NCI-H146 treated with DMSO at 0.1 percent for 48 hours (cell line): ENCODE results near the gene SCRT2.
"Not testable (repeated sequence)": the region's sequence is repeated elsewhere in the genome, so short reads cannot be mapped to it uniquely, and the experiment has no call there.

ENCODE experiments used
- DNase-seq: peaks from one replicate; lab custom pipeline; 2025; ENCODE audit not compliant: unreplicated experiment; lab: John Stamatoyannopoulos, UW

Gene SCRT2

DNA sequence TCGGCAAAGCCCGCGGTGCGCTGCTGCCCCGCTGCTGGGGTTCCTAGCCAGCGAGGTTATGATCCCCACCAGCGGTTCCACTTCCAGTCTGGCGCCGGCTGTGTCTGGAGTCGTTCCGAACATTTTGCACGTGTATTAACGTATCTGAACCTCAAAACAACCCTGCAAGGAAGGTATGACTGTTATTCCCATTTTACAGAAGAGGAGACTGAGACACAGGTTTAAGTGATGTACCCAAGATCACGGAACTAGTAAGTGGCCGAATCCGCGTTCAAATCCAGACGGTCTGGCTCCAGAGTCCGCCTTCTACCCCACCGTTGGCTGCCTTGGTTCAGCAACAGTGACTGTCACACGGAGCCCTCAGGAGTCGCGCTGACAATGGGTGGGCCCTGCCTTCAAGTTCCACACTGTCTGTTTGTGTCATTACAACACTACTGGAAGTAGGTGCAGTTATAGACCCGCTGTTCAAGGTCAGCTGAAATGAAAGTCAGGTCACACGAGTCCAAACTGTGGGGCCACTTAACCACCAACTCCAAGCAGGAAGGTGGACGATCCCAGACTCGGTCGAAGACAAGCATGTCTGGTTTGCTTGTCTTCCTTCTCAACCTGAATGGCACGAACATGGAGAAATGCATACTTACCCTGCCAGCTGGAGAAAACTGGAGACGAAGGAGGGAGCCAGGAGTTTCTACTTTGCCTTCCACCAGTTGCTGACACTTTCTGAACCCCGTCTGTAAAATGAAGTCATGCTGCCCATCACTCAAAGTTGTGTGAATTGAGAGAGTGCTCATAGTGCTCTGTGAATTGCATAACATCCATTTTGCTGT is 21.8 kb downstream of the SCRT2 start:
- no peak for DNase-seq

- DNase-seq: peak; percentile 56
Observed at GRCh38 chr20:653110-653589, 22.5 kb downstream of the SCRT2 start, which contains the start of gene SRXN1. SRXN1 (minus strand) TSS chr20:653200; CDS start chr20:653185, 15 bp downstream.

GRCh38 chr20:652615-653109 is 22.9 kb downstream of the SCRT2 start:
- no peak for DNase-seq

DNA sequence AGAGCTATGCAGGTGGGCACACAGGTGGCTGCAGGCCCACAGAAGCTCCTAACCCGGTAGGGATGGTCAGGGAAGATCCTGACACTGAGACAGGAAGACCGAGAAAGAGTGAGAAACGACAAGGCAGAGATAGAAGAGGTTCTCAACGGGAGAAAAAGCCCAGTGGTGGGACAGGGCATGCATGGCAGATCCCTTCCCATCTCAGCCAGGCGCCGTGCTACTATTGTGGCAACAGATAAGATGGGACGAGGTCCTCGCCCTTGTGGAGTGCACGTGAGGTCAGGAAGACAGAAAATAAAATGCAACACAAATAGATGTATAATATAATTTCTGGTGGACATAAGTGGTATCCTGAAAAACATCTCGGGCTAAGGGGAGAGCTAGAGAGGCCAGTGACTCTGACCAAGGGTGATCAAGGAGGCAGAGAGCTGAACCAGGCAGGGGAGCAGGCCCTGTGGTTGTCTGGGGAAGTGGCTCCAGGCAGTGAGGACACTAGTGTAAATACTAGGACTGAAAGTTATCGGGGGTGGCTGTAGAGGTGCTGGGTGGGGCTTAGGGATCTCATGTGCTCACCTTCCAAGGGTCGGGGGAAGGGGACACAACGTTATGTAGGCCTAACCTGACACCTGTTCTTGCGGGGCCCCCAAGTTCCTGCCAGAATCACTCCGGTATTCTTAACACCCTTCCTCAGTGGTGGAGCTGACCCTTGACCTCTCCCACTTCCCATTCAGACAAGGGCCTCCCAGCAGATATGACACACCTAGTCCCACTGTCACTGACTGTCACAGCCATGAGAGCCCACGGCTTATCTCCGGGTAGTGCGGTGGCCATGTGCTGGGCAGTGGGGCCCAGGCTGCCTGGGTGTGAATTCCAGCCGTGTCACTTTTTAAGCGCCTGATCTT is 23.6 kb downstream of the SCRT2 start:
- DNase-seq: no peak

- no peak for DNase-seq
Observed at GRCh38 chr20:650954-651353, 24.6 kb downstream of the SCRT2 start.

GRCh38 chr20:650281-650680 is 25.3 kb downstream of the SCRT2 start:
- no peak for DNase-seq

DNA sequence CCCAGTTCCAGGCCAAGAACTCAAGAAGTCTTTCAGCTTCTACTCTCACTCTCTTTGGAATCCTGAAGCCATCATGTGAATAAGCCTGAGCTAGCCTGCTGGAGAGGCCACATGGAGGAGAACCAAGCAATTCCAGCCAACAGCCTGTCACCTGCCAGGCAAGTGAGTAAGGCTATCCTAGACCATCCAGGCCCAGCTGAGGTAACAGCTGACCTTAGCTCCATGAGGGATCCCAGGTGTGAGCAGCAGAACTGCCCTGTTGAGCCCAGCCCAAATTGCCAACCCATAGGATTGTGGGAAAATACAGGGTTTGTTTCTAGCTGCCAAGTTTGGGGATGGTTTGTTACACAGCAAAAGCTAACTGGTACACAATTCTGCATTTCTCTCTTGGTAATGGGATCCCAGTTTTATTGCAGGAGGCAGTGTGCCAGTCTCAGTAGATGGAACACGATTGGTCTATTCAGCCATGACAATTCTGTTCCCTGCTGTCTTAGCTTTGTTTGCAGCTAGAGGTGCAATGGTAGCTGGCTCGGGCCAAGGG is 28.1 kb downstream of the SCRT2 start:
- DNase-seq: no peak

DNA sequence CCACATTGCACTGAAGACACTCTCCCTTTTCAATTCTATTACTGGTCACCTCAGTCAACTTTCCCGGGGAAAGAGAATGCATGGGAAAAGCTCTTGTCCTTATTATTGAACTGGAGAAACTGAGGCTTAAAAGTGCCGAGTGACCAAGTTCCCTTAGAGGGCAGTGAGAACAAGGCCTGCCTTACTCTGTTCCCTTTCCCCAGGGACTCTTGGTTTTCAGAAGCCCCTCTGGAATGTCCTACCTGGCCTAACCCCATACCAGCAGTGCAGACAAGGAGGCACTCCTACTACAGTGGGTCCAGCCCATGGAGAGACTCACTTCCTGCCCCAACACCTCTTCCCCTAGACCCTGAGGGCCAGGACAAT is 28.8 kb downstream of the SCRT2 start:
- no peak for DNase-seq

- no peak for DNase-seq
Observed at GRCh38 chr20:646107-646867, 29.3 kb downstream of the SCRT2 start.

GRCh38 chr20:645318-646106 is 30.1 kb downstream of the SCRT2 start:
- DNase-seq: peak; percentile 37

DNA sequence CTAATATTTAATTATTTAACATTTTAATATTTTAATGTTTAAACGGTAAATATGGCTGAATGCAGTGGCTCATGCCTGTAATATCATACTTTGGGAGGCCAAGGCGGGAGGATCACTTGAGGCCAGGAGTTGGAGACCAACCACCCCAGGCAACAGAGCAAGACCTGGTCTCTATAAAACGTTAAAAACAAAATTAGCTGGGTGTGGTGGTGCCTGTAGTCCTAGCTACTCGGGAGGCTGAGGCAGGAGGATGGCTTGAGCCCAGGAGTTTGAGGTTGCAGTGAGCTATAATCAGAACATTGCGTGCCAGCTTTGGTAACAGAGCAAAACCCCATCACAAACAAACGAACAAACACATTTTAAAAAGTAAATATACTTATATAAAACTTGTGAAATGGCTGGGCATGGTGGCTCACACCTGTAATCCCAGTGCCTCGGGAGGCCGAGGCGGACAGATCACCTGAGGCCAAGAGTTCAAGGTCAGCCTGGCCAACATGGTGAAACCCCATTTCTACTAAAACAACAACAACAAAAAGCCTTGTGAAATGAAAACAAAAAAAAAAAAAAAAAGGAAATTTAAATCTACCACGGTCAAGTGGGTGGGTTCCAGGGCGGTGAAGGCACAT is 30.8 kb downstream of the SCRT2 start:
- DNase-seq: no peak

DNA sequence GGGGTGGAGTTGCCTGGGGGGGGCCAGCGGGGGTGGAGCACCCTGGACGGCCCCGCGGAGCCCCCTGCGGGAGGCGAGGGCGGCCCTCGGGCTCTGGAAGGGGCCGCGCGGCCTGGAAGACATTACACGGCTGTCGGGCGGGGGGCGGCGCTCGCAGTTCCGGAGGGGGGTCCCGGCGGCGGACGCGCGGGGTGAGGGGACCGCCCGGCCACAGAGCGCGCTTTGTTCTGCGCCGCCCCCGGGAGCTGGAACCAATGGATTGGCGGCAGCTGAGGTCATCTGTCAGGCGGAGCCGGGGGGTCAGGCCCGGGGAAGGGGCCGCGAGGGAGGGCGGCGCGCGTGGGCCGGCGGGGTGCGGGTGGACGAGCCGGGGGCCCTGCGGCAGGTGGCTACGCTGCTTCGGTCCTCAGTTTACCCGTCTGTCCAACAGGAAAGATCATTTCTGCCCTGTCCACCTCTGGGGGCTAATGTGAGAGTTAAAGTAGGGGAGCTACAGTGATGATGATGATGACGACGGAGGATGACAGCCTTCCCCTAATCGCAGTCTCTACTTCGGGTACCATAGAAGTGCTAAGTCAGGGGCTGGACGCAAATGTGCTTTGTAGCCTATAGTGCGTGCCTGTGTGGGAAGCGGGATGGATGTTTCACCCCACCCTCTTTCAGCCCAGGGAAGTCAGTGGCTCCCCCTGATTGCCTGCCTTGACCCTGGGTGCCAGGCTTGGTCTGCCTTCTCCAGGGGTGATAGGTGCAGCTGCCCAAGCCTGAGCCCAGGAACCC is 33.0 kb downstream of the SCRT2 start:
- no peak for DNase-seq

DNA sequence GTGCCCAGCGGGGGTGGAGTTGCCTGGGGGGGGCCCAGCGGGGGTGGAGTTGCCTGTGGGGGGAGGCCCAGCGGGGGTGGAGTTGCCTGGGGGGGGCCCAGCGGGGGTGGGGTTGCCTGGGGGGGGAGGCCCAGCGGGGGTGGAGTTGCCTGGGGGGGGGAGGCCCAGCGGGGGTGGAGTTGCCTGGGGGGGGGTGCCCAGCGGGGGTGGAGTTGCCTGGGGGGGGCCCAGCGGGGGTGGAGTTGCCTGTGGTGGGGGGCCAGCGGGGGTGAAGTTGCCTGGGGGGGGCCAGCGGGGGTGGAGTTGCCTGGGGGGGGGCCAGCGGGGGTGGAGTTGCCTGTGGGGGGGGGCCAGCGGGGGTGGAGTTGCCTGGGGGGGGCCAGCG is 33.6 kb downstream of the SCRT2 start:
- not testable (repeated sequence) for DNase-seq

- no peak for DNase-seq
Observed at GRCh38 chr20:641516-641875, 34.1 kb downstream of the SCRT2 start.

DNA sequence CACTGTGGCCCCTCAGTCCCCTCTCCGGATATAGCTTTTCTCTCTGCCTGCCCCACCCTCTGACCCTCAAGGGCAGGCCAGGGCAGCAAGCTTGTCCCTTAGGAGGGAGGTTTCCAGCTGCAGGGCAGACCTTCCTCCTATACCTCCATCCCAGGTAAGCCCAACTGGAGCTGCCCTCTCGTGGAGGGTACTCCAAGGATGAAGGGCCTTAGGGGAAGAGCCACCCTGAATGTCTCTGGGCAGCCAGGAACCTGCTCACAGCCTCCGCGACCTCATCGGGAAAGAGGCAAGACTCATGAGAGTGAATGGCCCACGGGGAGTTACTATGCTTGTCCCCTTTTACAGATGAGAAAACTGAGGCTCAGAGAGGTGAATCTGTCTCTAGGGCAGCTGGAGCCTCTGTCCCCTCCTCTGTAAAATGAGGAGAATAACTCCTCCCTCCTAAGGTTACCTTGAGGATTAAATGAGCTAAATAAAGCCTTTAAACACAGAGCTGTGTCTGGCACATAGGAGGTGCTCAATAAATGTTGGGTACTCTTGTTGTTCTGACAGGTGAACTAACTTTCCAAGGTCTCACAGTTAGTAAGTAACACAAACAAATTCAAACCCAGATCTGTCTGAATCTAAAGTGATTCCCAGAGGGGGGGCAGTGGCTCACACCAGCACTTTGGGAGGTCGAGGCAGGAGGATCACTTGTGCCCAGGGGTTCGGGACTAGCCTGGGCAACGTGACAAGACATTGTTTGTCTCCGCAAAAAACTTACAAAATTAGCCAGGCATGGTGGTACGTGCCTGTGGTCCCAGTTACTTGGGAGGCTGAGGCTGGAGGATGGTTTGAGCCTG is 34.7 kb downstream of the SCRT2 start:
- DNase-seq: no peak

GRCh38 chr20:638579-638978 is 37.0 kb downstream of the SCRT2 start:
- no peak for DNase-seq

- DNase-seq: no peak
Observed at GRCh38 chr20:637559-637958, 38.0 kb downstream of the SCRT2 start.

- no peak for DNase-seq
Observed at GRCh38 chr20:635893-636338, 39.7 kb downstream of the SCRT2 start.
